ENCODE data around the gene ENOX1.

Gene ENOX1

DNA sequence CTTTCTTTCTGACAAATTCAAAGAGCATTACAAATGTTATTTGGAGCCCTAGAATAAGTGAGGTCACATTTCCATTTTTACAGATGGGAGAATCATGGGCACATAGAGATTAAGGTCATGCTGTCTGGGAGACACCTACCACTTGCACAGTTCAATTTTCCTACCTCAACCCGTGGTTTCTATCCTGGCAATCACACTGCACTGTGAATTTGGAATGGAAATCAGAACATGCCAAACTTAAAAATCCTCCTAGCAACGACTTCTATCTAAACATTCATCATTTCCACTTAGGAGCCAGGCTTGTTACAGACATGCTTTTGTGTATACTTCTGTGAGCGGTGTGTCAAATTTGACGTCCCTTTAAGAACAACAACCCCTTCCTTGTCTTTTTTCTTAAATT is 511.9 kb downstream of the ENOX1 start:
- CTCF ChIA-PET, result no interaction called here
- no peak overlapping the region for H3K27ac Mint-ChIP-seq
- H3K36me3 Mint-ChIP-seq, result no peaks in the 10 kb centered on the region
- H3K27me3 Mint-ChIP-seq, result peaks cover 4% of the 10 kb centered on the region
- no peaks in the 10 kb centered on the region for H3K4me1 Mint-ChIP-seq
- H3K9me3 Mint-ChIP-seq, result no peaks in the 10 kb centered on the region
- no peak for DNase-seq
- H3K4me3 Mint-ChIP-seq, result no peak overlapping the region

DNA sequence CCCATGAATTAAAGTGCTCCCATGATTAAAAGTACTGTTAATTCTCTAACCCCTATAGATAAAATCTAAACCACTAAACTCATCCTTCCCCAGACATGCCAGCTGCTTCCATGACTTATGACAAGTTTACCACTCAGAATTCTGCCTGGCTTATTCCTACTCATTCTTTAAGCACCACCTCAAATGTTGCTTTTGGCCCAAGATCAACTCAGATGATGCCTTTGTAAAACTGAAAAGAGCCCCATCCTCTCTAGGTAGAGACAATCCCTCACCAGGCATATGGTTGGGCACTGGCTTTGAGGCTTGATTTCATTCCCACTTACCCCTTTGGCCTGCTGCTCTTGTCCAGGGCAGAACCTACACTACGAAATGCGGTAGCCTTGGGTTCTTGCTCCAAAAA is 513.4 kb downstream of the ENOX1 start:
- peaks cover 4% of the 10 kb centered on the region for H3K27me3 Mint-ChIP-seq
- H3K4me3 Mint-ChIP-seq, result no peak overlapping the region
- no peaks in the 10 kb centered on the region for H3K4me1 Mint-ChIP-seq
- H3K27ac Mint-ChIP-seq, result no peak overlapping the region
- no peaks in the 10 kb centered on the region for H3K36me3 Mint-ChIP-seq
- CTCF ChIA-PET, result no interaction called here
- no peak for DNase-seq
- no peaks in the 10 kb centered on the region for H3K9me3 Mint-ChIP-seq

DNA sequence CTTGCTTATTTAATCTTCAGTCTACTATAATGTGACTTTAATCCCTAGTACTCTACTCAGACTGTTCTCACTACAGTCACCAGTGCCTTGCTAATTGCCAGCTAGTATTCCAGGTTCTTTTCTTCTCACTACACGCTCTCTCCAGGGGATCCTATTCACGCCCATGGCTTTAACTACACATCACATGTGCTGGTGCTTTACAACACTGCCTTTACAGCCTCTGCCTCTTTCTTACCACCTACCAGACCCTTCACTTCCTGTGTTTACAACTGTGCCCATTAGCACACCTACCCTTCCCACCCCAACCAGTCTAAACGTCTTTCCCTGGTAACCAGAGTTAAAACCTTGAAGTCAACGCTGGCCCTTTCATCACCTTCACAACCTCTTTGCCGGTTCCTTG is 513.9 kb downstream of the ENOX1 start:
- Mint-ChIP-seq H3K36me3 (no peaks in the 10 kb centered on the region), H3K4me3 (no peak overlapping the region), H3K27me3 (peaks cover 4% of the 10 kb centered on the region), H3K27ac (no peak overlapping the region), H3K9me3 (no peaks in the 10 kb centered on the region), H3K4me1 (no peaks in the 10 kb centered on the region)
- no peak for DNase-seq
- CTCF ChIA-PET, result no interaction called here

DNA sequence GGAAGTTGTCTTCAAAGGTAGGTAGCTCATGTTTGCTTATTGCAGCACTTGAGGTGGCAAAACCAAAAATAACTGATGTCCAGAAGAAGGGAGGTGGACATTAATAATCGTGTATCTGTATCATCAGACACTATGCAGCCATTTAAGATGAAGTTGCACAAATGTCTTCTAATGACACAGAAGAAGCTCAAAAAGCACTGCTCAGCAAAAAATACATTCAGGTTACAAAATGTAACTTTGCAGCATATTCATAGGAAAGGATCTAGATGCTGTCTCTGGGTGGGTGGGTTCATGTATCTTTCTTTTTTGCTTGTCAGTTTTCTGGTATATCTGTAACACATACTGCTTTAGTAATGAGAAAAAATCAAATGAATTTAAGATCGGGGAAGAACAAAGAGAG is 515.6 kb downstream of the ENOX1 start:
- Mint-ChIP-seq H3K4me3 (no peak overlapping the region), H3K36me3 (no peaks in the 10 kb centered on the region), H3K9me3 (no peaks in the 10 kb centered on the region), H3K27me3 (peaks cover 4% of the 10 kb centered on the region), H3K4me1 (no peaks in the 10 kb centered on the region), H3K27ac (no peak overlapping the region)
- CTCF ChIA-PET, result no interaction called here
- DNase-seq, result no peak

DNA sequence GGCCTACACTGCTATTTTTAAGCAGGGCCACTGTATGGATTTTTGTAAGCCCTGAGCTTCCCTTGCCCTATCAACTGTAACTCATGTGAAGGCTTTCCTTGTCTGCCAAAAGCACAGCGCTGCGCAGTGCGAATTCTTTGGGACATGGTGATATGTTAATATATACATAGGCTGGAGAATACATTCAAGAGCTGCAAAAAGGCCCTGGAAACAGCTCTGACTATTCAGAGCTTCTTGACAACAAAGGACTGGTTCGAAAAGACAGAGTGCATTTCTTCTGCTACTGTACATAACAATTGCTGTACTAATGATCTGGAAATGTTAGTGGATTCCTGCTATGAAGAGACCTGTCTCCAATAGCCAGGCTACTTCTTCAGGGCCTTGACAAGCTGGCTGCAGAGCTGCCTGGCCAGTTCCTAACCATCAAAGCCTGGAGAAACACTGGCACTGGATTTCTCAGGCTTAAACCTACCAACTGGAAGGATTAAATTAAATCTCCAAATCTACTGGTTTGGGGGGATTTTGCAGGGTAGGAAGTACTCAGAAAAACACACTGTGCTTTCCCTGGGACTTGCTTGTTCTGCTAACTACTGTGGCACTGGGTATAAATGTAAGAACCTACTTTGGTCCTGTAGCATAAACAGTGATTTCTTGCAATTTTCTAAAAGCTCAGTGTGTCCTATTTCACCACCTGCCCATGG is 516.5 kb downstream of the ENOX1 start:
- no peak for DNase-seq
- Mint-ChIP-seq H3K27ac (no peak overlapping the region), H3K4me3 (no peak overlapping the region), H3K4me1 (no peaks in the 10 kb centered on the region), H3K9me3 (no peaks in the 10 kb centered on the region), H3K27me3 (peaks cover 4% of the 10 kb centered on the region), H3K36me3 (no peaks in the 10 kb centered on the region)
- CTCF ChIA-PET, result interaction anchor here (0.5 kb wide), 1 partner anchor 544 kb away, joined by 3 read pairs; no protein-coding TSS in a partner anchor

DNA sequence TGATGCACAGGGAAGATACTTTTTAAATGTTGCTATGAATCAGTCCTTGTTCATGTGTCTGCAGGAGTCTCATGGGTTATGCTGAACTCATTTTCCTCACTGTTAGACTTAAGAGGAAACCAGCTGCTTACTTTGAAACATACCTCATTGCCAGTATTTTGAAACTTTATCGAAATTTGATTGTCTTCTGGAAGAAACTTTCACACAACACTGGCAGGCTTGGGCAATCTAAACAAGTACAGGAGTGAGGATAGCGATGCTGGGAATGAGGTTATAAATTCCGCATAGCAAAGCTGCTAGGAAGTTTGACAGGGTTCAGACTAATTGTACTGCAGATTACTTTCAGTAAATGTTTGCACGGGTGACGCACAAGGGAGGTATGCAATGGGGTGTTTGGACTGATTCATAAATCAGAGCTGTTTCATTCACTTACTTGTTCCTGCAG is 517.7 kb downstream of the ENOX1 start:
- no peak overlapping the region for H3K4me3 Mint-ChIP-seq
- H3K4me1 Mint-ChIP-seq, result no peaks in the 10 kb centered on the region
- H3K27me3 Mint-ChIP-seq, result peaks cover 4% of the 10 kb centered on the region
- DNase-seq, result no peak
- H3K27ac Mint-ChIP-seq, result no peak overlapping the region
- H3K9me3 Mint-ChIP-seq, result no peaks in the 10 kb centered on the region
- no peaks in the 10 kb centered on the region for H3K36me3 Mint-ChIP-seq
- CTCF ChIA-PET, result no interaction called here

DNA sequence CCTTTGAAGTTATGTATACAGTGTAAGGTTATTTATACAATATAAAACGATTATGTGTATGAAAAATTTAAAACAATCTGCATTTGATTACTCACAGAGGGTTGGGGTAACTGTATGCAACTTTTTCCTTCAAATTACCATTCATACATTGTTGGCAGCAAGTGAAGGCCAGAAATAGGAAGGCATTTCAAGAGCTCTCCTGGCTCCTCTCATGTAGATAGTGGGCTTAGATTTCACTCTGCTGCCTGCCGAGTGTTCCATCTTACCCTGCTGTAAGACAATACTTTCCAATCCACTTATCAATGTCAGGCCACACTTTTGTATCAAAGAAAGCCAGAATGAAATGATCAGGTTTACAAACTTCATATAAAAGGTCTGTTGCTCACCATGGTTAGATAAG is 518.1 kb downstream of the ENOX1 start:
- H3K27me3 Mint-ChIP-seq, result peaks cover 4% of the 10 kb centered on the region
- H3K27ac Mint-ChIP-seq, result no peak overlapping the region
- H3K4me1 Mint-ChIP-seq, result no peaks in the 10 kb centered on the region
- H3K36me3 Mint-ChIP-seq, result no peaks in the 10 kb centered on the region
- H3K4me3 Mint-ChIP-seq, result no peak overlapping the region
- CTCF ChIA-PET, result no interaction called here
- no peak for DNase-seq
- no peaks in the 10 kb centered on the region for H3K9me3 Mint-ChIP-seq

DNA sequence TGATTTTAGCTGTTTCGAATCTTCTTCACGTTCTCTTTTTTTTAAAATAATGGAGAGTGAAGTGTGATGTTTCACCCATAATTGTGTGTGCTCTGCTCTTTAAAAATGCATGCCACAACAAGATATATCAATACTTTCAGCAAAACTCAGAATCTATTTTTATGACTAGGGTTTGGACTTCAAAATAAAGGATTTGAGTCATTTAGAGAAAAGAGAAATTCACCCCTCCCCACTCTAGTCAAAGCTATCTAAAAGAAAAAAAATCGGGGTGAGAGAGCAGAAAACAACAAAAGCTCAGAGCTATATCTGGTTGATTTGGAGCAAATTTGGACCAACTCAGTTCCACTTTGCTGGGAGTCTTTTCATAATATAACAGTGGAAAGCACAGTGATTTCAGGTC is 518.9 kb downstream of the ENOX1 start:
- Mint-ChIP-seq H3K4me1 (no peaks in the 10 kb centered on the region), H3K27ac (no peak overlapping the region), H3K4me3 (no peak overlapping the region), H3K9me3 (no peaks in the 10 kb centered on the region), H3K27me3 (peaks cover 4% of the 10 kb centered on the region), H3K36me3 (no peaks in the 10 kb centered on the region)
- CTCF ChIA-PET, result no interaction called here
- DNase-seq, result no peak

DNA sequence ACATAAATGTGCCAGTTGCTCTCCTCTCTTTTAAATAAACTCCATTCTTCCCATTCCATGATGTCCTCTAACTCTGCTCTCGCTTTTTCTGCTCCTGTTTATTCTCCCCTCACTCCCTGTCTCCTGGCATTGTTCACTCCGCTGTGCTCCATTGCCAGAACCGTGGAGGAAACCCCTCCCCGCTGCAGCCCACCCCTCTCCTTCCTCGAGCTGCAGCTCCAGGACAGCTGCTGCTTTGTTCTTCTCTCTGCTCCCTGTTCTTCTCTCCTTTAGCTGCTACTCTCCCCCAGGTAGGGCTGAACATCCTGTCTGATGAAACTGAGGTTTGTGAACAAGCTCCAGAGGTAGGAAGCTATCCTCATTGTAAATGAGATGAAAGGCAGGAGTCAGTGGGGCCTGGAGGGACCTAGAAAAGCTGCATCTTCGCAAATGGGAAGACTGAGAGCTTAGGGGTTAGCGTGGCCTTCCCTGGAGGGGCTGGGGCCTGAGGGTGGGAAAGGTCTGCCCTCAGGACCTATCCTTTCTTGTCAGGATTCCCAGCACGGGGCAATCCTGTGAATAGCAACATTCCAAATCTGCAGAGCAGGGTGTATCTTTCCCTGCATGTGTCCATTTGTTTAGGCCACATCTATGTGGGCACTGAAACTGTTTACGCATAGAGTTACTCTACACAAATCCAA is 519.7 kb downstream of the ENOX1 start:
- H3K36me3 Mint-ChIP-seq, result no peaks in the 10 kb centered on the region
- DNase-seq, result no peak
- CTCF ChIA-PET, result no interaction called here
- no peaks in the 10 kb centered on the region for H3K4me1 Mint-ChIP-seq
- no peak overlapping the region for H3K4me3 Mint-ChIP-seq
- H3K27ac Mint-ChIP-seq, result no peak overlapping the region
- peaks cover 4% of the 10 kb centered on the region for H3K27me3 Mint-ChIP-seq
- H3K9me3 Mint-ChIP-seq, result no peaks in the 10 kb centered on the region

DNA sequence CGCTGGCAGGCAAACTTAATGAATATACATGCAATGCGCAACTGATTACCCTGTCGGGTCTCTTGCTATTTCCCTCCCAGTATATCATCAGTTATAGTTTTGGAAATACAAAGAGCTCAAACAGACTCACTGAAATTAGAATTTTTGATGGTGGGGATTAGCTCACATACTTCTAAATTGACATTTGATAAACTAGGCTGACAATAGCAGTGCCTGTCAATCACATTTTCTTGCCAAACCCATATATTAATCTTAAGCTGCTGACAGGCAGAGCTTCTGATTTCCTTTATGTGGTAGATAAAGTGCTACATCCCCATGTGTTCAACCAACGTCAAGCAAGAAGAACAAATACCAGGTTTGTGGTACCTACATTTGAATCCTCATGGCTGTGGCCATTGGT is 521.7 kb downstream of the ENOX1 start:
- H3K27me3 Mint-ChIP-seq, result peaks cover 4% of the 10 kb centered on the region
- CTCF ChIA-PET, result no interaction called here
- no peaks in the 10 kb centered on the region for H3K4me1 Mint-ChIP-seq
- DNase-seq, result no peak
- no peaks in the 10 kb centered on the region for H3K9me3 Mint-ChIP-seq
- no peak overlapping the region for H3K4me3 Mint-ChIP-seq
- H3K36me3 Mint-ChIP-seq, result no peaks in the 10 kb centered on the region
- H3K27ac Mint-ChIP-seq, result no peak overlapping the region

DNA sequence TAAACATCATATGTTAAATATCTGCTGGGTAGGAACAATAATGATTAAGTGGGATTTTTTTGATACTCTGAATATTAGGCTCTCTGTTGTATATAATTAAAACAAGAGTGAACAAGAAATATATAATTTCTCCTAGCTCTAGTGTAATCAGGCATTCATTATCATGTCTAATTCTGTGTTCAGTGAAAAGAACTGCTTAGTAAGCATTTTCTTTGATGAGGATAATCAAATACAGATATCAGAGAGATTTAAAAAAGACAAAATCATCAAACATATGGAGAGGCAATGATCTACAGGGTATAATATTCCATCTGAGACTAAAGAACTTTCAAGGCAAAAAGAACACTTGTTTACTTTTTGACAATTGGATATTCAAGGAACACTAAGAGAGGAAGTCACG is 522.3 kb downstream of the ENOX1 start:
- CTCF ChIA-PET, result no interaction called here
- H3K27me3 Mint-ChIP-seq, result peaks cover 4% of the 10 kb centered on the region
- H3K4me1 Mint-ChIP-seq, result no peaks in the 10 kb centered on the region

DNA sequence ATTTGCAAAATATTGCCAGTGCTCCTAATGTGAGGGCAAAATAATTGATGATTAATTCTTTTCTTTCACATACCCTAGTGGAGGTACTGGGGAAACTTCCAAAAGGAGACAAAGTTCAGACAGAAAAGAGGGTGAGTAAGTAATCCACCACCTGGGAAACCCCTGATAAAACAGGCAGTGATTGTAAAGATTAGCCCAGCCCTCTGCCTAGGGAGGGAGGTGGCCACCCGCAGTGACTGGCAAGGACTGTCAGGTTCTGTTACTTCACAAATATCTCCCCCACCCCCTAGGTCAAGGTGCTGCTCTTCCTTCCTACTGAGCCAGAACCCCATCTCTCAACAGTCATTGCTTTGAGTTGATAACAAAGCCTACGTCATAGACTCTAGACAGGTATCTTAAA is 523.7 kb downstream of the ENOX1 start:
- no peaks in the 10 kb centered on the region for H3K9me3 Mint-ChIP-seq
- H3K4me1 Mint-ChIP-seq, result no peaks in the 10 kb centered on the region
- no peak for DNase-seq
- peaks cover 4% of the 10 kb centered on the region for H3K27me3 Mint-ChIP-seq
- no peak overlapping the region for H3K4me3 Mint-ChIP-seq
- no peak overlapping the region for H3K27ac Mint-ChIP-seq
- no peaks in the 10 kb centered on the region for H3K36me3 Mint-ChIP-seq
- CTCF ChIA-PET, result no interaction called here

More for the DNA sequence above, 522.3 kb downstream of the ENOX1 start:
- Mint-ChIP-seq H3K9me3 (no peaks in the 10 kb centered on the region), H3K27ac (no peak overlapping the region), H3K36me3 (no peaks in the 10 kb centered on the region), H3K4me3 (no peak overlapping the region)
- DNase-seq, result no peak

DNA sequence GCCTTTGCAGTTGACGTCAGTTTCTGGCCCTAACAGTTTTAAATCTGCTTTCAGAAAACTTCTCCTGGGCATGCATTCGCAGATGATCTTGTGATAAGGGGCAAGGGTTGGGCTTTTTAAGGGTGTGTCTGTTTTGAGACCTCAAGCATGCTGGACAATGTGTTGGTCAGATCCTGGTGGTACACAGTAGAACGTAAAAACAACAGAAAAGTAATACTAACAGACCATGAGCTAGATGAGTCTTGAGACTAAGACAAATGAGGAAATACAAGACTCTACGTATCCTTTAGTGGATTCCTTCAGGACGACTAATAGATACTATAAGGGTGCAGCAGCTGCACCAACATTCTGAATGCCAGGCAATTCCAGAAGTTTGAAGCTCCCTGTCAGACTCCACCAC is 525.8 kb downstream of the ENOX1 start:
- no peak overlapping the region for H3K27ac Mint-ChIP-seq
- H3K36me3 Mint-ChIP-seq, result no peaks in the 10 kb centered on the region
- H3K4me1 Mint-ChIP-seq, result no peaks in the 10 kb centered on the region
- H3K27me3 Mint-ChIP-seq, result no peaks in the 10 kb centered on the region
- no peak for DNase-seq
- CTCF ChIA-PET, result no interaction called here
- H3K9me3 Mint-ChIP-seq, result no peaks in the 10 kb centered on the region
- H3K4me3 Mint-ChIP-seq, result no peak overlapping the region

DNA sequence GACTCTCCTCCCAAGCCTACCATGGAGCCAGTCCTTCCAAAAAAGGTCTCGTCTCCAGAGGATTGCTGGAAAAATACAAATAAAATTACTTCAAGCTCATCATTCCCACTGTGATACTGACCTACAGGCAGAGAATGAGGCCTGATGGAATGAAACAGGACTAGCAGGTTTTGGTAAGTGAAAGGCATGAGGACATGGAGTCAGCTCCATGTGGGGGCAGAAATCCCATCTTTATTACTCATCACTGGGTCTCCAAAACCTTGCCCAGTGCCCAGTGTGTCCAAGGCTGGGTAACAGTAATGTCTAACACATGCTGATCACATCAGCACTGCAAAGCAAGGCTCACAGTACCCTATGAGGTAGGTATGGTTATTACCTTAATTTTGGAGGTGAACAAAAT is 528.0 kb downstream of the ENOX1 start:
- no peaks in the 10 kb centered on the region for H3K9me3 Mint-ChIP-seq
- no peak for DNase-seq
- no peaks in the 10 kb centered on the region for H3K27me3 Mint-ChIP-seq
- H3K36me3 Mint-ChIP-seq, result no peaks in the 10 kb centered on the region
- H3K27ac Mint-ChIP-seq, result no peak overlapping the region
- no peak overlapping the region for H3K4me3 Mint-ChIP-seq
- CTCF ChIA-PET, result no interaction called here
- no peaks in the 10 kb centered on the region for H3K4me1 Mint-ChIP-seq

DNA sequence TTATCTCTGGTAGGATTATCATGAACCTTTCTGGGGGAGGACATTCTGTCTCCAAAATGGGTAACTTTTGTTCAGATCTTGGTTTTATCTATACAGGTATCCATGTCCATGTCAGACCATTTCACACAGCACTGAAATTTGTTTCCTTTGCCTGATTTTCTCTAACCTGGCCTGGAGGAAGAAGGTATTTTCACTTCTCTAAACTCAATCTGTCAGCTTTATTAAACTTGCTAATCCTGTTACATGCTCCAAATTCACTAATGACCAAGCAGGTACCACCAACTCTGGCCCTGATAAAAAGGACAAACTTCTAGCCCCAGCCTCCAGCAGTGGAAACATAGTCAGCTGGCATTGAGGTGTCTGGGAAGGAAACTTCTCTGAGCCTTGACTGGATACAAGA is 529.0 kb downstream of the ENOX1 start:
- H3K4me3 Mint-ChIP-seq, result no peak overlapping the region
- H3K4me1 Mint-ChIP-seq, result no peaks in the 10 kb centered on the region
- H3K27ac Mint-ChIP-seq, result no peak overlapping the region
- peaks cover 4% of the 10 kb centered on the region for H3K27me3 Mint-ChIP-seq
- CTCF ChIA-PET, result no interaction called here
- no peak for DNase-seq
- H3K9me3 Mint-ChIP-seq, result no peaks in the 10 kb centered on the region
- no peaks in the 10 kb centered on the region for H3K36me3 Mint-ChIP-seq

All from activated naive CD4-positive, alpha-beta T cell treated with anti-CD3 and anti-CD28 coated beads, Interleukin-2, amount 10 ng/mL, durations not matched to agents 7 days and 5 days (primary cell).